ENCODE results near the gene HMGB4.

DNA sequence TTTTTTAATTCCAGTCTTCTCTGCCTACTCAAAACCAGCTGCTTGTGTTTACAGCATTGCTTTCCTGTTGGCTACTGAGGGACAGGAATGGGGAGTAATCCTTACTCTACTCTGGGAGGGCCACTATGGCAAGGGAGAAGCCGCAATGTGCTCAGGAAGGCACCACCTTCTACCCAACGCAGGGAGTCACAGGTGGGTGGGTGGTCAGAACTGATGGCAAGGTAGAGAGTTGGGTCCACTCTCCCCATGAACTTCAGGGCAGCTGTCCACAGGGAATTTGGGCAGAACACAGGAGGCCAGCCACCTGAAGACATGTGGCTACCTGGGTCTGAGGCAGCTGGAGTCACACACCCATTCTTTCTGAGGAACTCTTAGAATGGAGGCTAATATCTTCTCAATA is 40.5 kb upstream of the HMGB4 start:
- TF ChIP-seq, protein P1, sequence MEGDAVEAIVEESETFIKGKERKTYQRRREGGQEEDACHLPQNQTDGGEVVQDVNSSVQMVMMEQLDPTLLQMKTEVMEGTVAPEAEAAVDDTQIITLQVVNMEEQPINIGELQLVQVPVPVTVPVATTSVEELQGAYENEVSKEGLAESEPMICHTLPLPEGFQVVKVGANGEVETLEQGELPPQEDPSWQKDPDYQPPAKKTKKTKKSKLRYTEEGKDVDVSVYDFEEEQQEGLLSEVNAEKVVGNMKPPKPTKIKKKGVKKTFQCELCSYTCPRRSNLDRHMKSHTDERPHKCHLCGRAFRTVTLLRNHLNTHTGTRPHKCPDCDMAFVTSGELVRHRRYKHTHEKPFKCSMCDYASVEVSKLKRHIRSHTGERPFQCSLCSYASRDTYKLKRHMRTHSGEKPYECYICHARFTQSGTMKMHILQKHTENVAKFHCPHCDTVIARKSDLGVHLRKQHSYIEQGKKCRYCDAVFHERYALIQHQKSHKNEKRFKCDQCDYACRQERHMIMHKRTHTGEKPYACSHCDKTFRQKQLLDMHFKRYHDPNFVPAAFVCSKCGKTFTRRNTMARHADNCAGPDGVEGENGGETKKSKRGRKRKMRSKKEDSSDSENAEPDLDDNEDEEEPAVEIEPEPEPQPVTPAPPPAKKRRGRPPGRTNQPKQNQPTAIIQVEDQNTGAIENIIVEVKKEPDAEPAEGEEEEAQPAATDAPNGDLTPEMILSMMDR (IDR thresholded peaks at IDR 0.05) = no peak
- TF ChIP-seq POLR2A (IDR thresholded peaks at IDR 0.05) (no peak), POLR2AphosphoS5 (IDR thresholded peaks at IDR 0.05) (no peak)
